ENCODE data around the gene ZNF69. TPM values are rescaled to one million over a fixed set of nuclear protein-coding genes. Genes with fewer than 3 reads are reported as not detected.
"Not testable (repeated sequence)": the region's sequence is repeated elsewhere in the genome, so short reads cannot be mapped to it uniquely, and the experiment has no call there.

The ZNF69 gene
- polyA plus RNA-seq, 2 donors: 0.36 to 1.2 TPM

DNA sequence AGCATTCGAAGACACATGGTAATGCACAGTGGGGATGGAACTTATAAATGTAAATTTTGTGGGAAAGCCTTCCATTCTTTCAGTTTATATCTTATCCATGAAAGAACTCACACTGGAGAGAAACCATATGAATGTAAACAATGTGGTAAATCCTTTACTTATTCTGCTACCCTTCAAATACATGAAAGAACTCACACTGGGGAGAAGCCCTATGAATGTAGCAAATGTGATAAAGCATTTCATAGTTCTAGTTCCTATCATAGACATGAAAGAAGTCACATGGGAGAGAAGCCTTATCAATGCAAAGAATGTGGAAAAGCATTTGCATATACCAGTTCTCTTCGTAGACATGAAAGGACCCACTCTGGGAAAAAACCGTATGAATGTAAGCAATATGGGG lies 61.1 kb downstream of the ZNF69 start:
- no peak overlapping the region for H3K27ac ChIP-seq (ENCODE audit: low read depth in 2 of 2, low read length in 1 of 2)
- no peak overlapping the region for H3K4me3 ChIP-seq (ENCODE audit: low read depth in 1 of 2, low read length in 2 of 2)
- WGBS, 2 donors: 97% methylated on average over 3 of the region's 3 CpGs
- no peaks in the 10 kb centered on the region for H3K27me3 ChIP-seq (ENCODE audit: control insufficient read depth in 1 of 2, insufficient read depth in 2 of 2, low read length in 2 of 2)
- peaks cover 20 to 26% of the 10 kb centered on the region in 2 donors for H3K36me3 ChIP-seq (ENCODE audit: control insufficient read depth in 2 of 2, insufficient read depth in 2 of 2, low read length in 1 of 2)
- H3K9me3 ChIP-seq (ENCODE audit: control insufficient read depth in 2 of 2, insufficient read depth in 1 of 2, low read depth in 1 of 2, low read length in 1 of 2): peaks cover 33 to 62% of the 10 kb centered on the region in 2 donors
- no peaks in the 10 kb centered on the region for H3K4me1 ChIP-seq (ENCODE audit: control insufficient read depth in 2 of 2, insufficient read depth in 2 of 2, low read length in 1 of 2)

DNA sequence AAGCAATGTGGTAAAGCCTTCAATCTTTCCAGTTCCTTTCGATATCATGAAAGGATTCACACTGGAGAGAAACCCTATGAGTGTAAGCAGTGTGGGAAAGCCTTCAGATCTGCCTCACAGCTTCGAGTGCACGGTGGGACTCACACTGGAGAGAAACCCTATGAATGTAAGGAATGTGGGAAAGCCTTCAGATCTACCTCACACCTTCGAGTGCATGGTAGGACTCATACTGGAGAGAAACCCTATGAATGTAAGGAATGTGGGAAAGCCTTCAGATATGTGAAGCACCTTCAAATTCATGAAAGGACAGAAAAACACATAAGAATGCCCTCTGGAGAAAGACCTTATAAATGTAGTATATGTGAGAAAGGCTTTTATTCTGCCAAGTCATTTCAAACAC lies 61.6 kb downstream of the ZNF69 start:
- H3K4me3 ChIP-seq (ENCODE audit: low read depth in 1 of 2, low read length in 2 of 2): no peak overlapping the region
- H3K36me3 ChIP-seq (ENCODE audit: control insufficient read depth in 2 of 2, insufficient read depth in 2 of 2, low read length in 1 of 2): peaks cover 20 to 23% of the 10 kb centered on the region in 2 donors
- H3K9me3 ChIP-seq (ENCODE audit: control insufficient read depth in 2 of 2, insufficient read depth in 1 of 2, low read depth in 1 of 2, low read length in 1 of 2): peaks cover 28 to 58% of the 10 kb centered on the region in 2 donors
- WGBS, 2 donors: 96 to 97% methylated on average over 4 of the region's 4 CpGs
- no peaks in the 10 kb centered on the region for H3K4me1 ChIP-seq (ENCODE audit: control insufficient read depth in 2 of 2, insufficient read depth in 2 of 2, low read length in 1 of 2)
- H3K27ac ChIP-seq (ENCODE audit: low read depth in 2 of 2, low read length in 1 of 2): no peak overlapping the region
- H3K27me3 ChIP-seq (ENCODE audit: control insufficient read depth in 1 of 2, insufficient read depth in 2 of 2, low read length in 2 of 2): no peaks in the 10 kb centered on the region

DNA sequence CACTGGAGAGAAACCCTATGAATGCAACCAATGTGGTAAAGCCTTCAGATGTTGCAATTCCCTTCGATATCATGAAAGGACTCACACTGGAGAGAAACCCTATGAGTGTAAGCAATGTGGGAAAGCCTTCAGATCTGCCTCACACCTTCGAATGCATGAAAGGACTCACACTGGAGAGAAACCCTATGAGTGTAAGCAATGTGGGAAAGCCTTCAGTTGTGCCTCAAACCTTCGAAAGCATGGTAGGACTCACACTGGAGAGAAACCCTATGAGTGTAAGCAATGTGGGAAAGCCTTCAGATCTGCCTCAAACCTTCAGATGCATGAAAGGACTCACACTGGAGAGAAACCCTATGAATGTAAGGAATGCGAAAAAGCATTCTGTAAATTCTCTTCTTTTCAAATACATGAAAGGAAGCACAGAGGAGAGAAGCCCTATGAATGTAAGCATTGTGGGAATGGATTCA lies 62.1 kb downstream of the ZNF69 start:
- H3K27me3 ChIP-seq (ENCODE audit: control insufficient read depth in 1 of 2, insufficient read depth in 2 of 2, low read length in 2 of 2); H3K4me1 ChIP-seq (ENCODE audit: control insufficient read depth in 2 of 2, insufficient read depth in 2 of 2, low read length in 1 of 2); H3K4me3 ChIP-seq (ENCODE audit: low read depth in 1 of 2, low read length in 2 of 2); H3K27ac ChIP-seq (ENCODE audit: low read depth in 2 of 2, low read length in 1 of 2): not testable (repeated sequence)
- peaks cover 31 to 57% of the 10 kb centered on the region in 2 donors for H3K9me3 ChIP-seq (ENCODE audit: control insufficient read depth in 2 of 2, insufficient read depth in 1 of 2, low read depth in 1 of 2, low read length in 1 of 2)
- 98 to 100% methylated on average over 4 of the region's 4 CpGs for WGBS, 2 donors
- H3K36me3 ChIP-seq (ENCODE audit: control insufficient read depth in 2 of 2, insufficient read depth in 2 of 2, low read length in 1 of 2): peaks cover 20% of the 10 kb centered on the region in 2 donors

DNA sequence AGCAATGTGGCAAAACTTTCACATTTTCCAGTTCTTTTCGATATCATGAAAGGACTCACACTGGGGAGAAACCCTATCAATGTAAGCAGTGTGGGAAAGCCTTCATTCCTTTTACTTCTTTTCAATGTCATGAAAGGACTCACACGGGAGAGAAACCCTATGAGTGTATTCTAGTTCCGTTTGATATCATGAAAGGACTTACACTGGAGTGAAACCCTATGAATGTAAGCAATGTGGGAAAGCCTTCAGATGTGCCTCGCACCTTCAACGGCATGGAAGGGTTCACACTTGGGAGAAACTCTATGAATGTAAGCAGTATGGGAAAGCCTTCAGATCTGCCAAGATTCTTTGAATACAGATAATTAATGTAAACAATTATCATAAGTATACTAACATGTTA lies 62.7 kb downstream of the ZNF69 start:
- Histone ChIP-seq H3K9me3 (ENCODE audit: control insufficient read depth in 2 of 2, insufficient read depth in 1 of 2, low read depth in 1 of 2, low read length in 1 of 2) (peaks cover 26 to 54% of the 10 kb centered on the region in 2 donors), H3K27me3 (ENCODE audit: control insufficient read depth in 1 of 2, insufficient read depth in 2 of 2, low read length in 2 of 2) (no peaks in the 10 kb centered on the region), H3K36me3 (ENCODE audit: control insufficient read depth in 2 of 2, insufficient read depth in 2 of 2, low read length in 1 of 2) (peaks cover 17% of the 10 kb centered on the region in 2 donors), H3K4me3 (ENCODE audit: low read depth in 1 of 2, low read length in 2 of 2) (no peak overlapping the region), H3K27ac (ENCODE audit: low read depth in 2 of 2, low read length in 1 of 2) (no peak overlapping the region), H3K4me1 (ENCODE audit: control insufficient read depth in 2 of 2, insufficient read depth in 2 of 2, low read length in 1 of 2) (no peaks in the 10 kb centered on the region)
- WGBS, 2 donors: 98% methylated on average over 5 of the region's 5 CpGs

Other genes with a start within 250 kb of the ZNF69 start
- 1 to 10 TPM; 6.6 to 9.5 TPM for gene ZNF823, start 148.8 kb upstream of the ZNF69 start, polyA plus RNA-seq
- 1 to 10 TPM; 1.6 to 2.2 TPM for gene ZNF441, start 120.8 kb upstream of the ZNF69 start, polyA plus RNA-seq
- under 1 TPM; 0.19 to 0.53 TPM for gene ZNF491, start 89.3 kb upstream of the ZNF69 start, polyA plus RNA-seq
- gene ZNF440, start 73.5 kb upstream of the ZNF69 start, polyA plus RNA-seq: 10 to 100 TPM in 1 of 2 donors, 1 to 10 TPM in 1; 5.1 to 16.1 TPM
- gene ZNF439, start 39.1 kb upstream of the ZNF69 start, polyA plus RNA-seq: 1 to 10 TPM; 1.4 to 7.2 TPM
- 10 to 100 TPM in 1 of 2 donors, 1 to 10 TPM in 1; 6.4 to 16.9 TPM for gene ZNF700, start 37.3 kb downstream of the ZNF69 start, polyA plus RNA-seq
- 1 to 10 TPM; 1.1 to 2.7 TPM for gene ZNF763, start 77.3 kb downstream of the ZNF69 start, polyA plus RNA-seq
- gene ZNF433, start 147.9 kb downstream of the ZNF69 start, polyA plus RNA-seq: 1 to 10 TPM; 5.0 to 7.3 TPM
- gene ZNF878, start 165.2 kb downstream of the ZNF69 start, polyA plus RNA-seq: under 1 TPM; 0.18 to 0.24 TPM
- gene ZNF844, start 176.9 kb downstream of the ZNF69 start, polyA plus RNA-seq: 1 to 10 TPM; 2.0 to 3.2 TPM